Lung (tissue), 12 donors: Measurements from ENCODE around the gene FGFR3. TPM values are rescaled to one million over a fixed set of nuclear protein-coding genes. Genes with fewer than 3 reads are reported as not detected.

ENCODE experiments used
- ATAC-seq: fragments of 200-7000 bp; cut with Tn5 transposase; one replicate; pipeline ENCODE4 v1.9.1; 2020; ENCODE audit warnings: moderate number of reproducible peaks; ENCODE audit not compliant: insufficient read depth, low FRiP score
- DNase-seq, 3 donors: peaks; one replicate each; pipeline ENCODE4 v3.0.0-alpha.2; 2013 to 2017
- H3K27ac ChIP-seq, 2 donors: one replicate each; pipeline ENCODE4 v1.5.1; 2013; ENCODE audit warnings: mild to moderate bottlenecking in 2 of 2, moderate library complexity in 2 of 2, control low read depth in 1 of 2, inconsistent platforms in 1 of 2, low read depth in 1 of 2, low read length in 1 of 2
- H3K27me3 ChIP-seq, 3 donors: one replicate each; pipeline ENCODE4 v1.5.1; 2013; ENCODE audit warnings: low read length in 2 of 3; ENCODE audit not compliant: control insufficient read depth in 3 of 3, insufficient read depth in 3 of 3
- H3K36me3 ChIP-seq, 4 donors: one replicate each; pipeline ENCODE4 v1.5.1; 2013; ENCODE audit warnings: low read length in 4 of 4, mild to moderate bottlenecking in 1 of 4, moderate library complexity in 1 of 4; ENCODE audit not compliant: control insufficient read depth in 4 of 4, insufficient read depth in 4 of 4
- H3K4me1 ChIP-seq, 5 donors: one replicate each; pipeline ENCODE4 v1.5.1; 2013; ENCODE audit warnings: low read length in 5 of 5, mild to moderate bottlenecking in 2 of 5, moderate library complexity in 1 of 5; ENCODE audit not compliant: control insufficient read depth in 5 of 5, insufficient read depth in 5 of 5
- H3K4me3 ChIP-seq: one replicate; pipeline ENCODE4 v1.5.1; 2013; ENCODE audit warnings: mild to moderate bottlenecking, control low read depth, moderate library complexity
- H3K9ac ChIP-seq, 2 donors: one replicate each; pipeline ENCODE4 v1.5.1; 2013; ENCODE audit warnings: low read length in 2 of 2, control low read depth in 1 of 2; ENCODE audit not compliant: insufficient read depth in 1 of 2
- H3K9me3 ChIP-seq, 4 donors: one replicate each; pipeline ENCODE4 v1.5.1; 2013; ENCODE audit warnings: low read length in 3 of 4, mild to moderate bottlenecking in 1 of 4, moderate library complexity in 1 of 4; ENCODE audit not compliant: control insufficient read depth in 4 of 4, insufficient read depth in 3 of 4
- CTCF ChIP-seq: IDR thresholded peaks from 2 replicates; pipeline ENCODE4 v1.5.1; 2012; ENCODE audit warnings: mild to moderate bottlenecking; ENCODE audit errors: control extremely low read depth, extremely low read depth
- WGBS, 2 donors: extraction: QIAGEN DNeasy Blood & Tissue Kit; methylation state at CpG; one replicate each; pipeline ENCODE4 v1.1.7; 2013; 5-methylcytosine and 5-hydroxymethylcytosine counted together
- polyA plus RNA-seq, 2 donors: library from polyadenylated mRNA; stranded (reverse); fragments of 200-250 nt; gene quantifications; one replicate each; pipeline ENCODE4 v1.2.1, GENCODE V29; 2013
- total RNA-seq, 2 donors: library from RNA; depleted of rRNA in 1 of 2; stranded (reverse); fragments of >200 nt in 1 of 2; gene quantifications; one replicate each; pipeline ENCODE4 v1.2.1, GENCODE V29; 2014 to 2021
- donor health status: control.
- donor health status: control.
- donor health status: Bipolar disorder and iron deficiency.
- donor health status: healthy.
- donor health status: DM: yes; HTN: yes; CAD: no.

FGFR3 gene
- total and polyA plus RNA-seq, 4 donors, result 8.1 to 99.3 (median 22.4) TPM

GRCh38 chr4:1760521-1761071, 32.5 kb upstream of the FGFR3 start:
- no peak for TF ChIP-seq CTCF
- H3K36me3 ChIP-seq, result no peaks in the 10 kb centered on the region
- H3K9me3 ChIP-seq, result no peaks in the 10 kb centered on the region
- H3K4me1 ChIP-seq, result peaks cover 0 to 22% (median 17%) of the 10 kb centered on the region in 5 donors
- ATAC-seq (no peak), DNase-seq (peak; percentile 71 to 83 (median 83))
- no peak overlapping the region for H3K27ac ChIP-seq
- no peak overlapping the region for H3K9ac ChIP-seq
- no peaks in the 10 kb centered on the region for H3K27me3 ChIP-seq
- H3K4me3 ChIP-seq, result no peak overlapping the region
- 51 to 59% methylated on average over 24 to 25 of the region's 25 CpGs for WGBS, 2 donors

- ATAC-seq (no peak), DNase-seq (no peak)
- Histone ChIP-seq H3K27me3 (no peaks in the 10 kb centered on the region), H3K36me3 (no peaks in the 10 kb centered on the region), H3K9ac (no peak overlapping the region), H3K4me3 (no peak overlapping the region), H3K9me3 (no peaks in the 10 kb centered on the region), H3K27ac (no peak overlapping the region), H3K4me1 (peaks cover 0 to 25% (median 12%) of the 10 kb centered on the region in 5 donors)
- WGBS, 2 donors, result 76 to 77% methylated on average over 32 of the region's 32 CpGs
- TF ChIP-seq CTCF, result no peak
These were observed 31.9 kb upstream of the FGFR3 start for GRCh38 chr4:1761130-1761689.

- no peak for TF ChIP-seq CTCF
- WGBS, 2 donors, result 86 to 89% methylated on average over 20 of the region's 20 CpGs
These were observed 30.7 kb upstream of the FGFR3 start for GRCh38 chr4:1762264-1763010.

More at GRCh38 chr4:1762264-1763010, 30.7 kb upstream of the FGFR3 start:
- H3K4me1 ChIP-seq, result peaks cover 0 to 31% (median 14%) of the 10 kb centered on the region in 5 donors
- no peaks in the 10 kb centered on the region for H3K27me3 ChIP-seq
- ATAC-seq (no peak), DNase-seq (no peak)
- no peaks in the 10 kb centered on the region for H3K9me3 ChIP-seq
- H3K4me3 ChIP-seq, result no peak overlapping the region
- H3K36me3 ChIP-seq, result no peaks in the 10 kb centered on the region
- H3K9ac ChIP-seq, result no peak overlapping the region
- no peak overlapping the region for H3K27ac ChIP-seq
